Astrocyte (in vitro differentiated cells and primary cell): ENCODE results near the gene KIAA1217. TPM values are rescaled to one million over a fixed set of nuclear protein-coding genes. Genes with fewer than 3 reads are reported as not detected.
A peak's percentile ranks its signal among the peaks of the same experiment; 100 is the strongest.

ENCODE experiments used
- DNase-seq: peaks from one replicate; pipeline ENCODE4 v3.0.0-alpha.2; 2010; ENCODE audit warnings: low read depth
- FAIRE-seq: peaks from 2 replicates; lab custom pipeline; 2011; peaks lifted over from hg19 to GRCh38; lab: Jason Lieb, UNC
- H2AFZ ChIP-seq: 2 replicates; pipeline ENCODE4 v1.6.0; 2012; ENCODE audit warnings: low read depth, low read length, inconsistent platforms
- H3K27ac ChIP-seq: 2 replicates; pipeline ENCODE4 v1.5.1; 2011; ENCODE audit warnings: low read depth, low read length, inconsistent platforms
- H3K27me3 ChIP-seq: 2 replicates; pipeline ENCODE4 v1.6.0; 2011; ENCODE audit warnings: low read length, inconsistent platforms; ENCODE audit not compliant: insufficient read depth
- H3K36me3 ChIP-seq: 2 replicates; pipeline ENCODE4 v1.5.1; 2011; ENCODE audit warnings: low read length, inconsistent platforms; ENCODE audit not compliant: insufficient read depth
- H3K4me1 ChIP-seq: 2 replicates; pipeline ENCODE4 v1.5.1; 2011; ENCODE audit warnings: low read length, inconsistent platforms; ENCODE audit not compliant: insufficient read depth
- H3K4me2 ChIP-seq: 2 replicates; pipeline ENCODE4 v1.6.0; 2012; ENCODE audit warnings: low read length, inconsistent platforms
- H3K4me3 ChIP-seq: 2 replicates; pipeline ENCODE4 v1.5.1; 2011; ENCODE audit warnings: low read depth, mild to moderate bottlenecking, low read length, inconsistent platforms; ENCODE audit not compliant: insufficient read depth
- H3K79me2 ChIP-seq: 2 replicates; pipeline ENCODE4 v1.6.0; 2012; ENCODE audit warnings: mild to moderate bottlenecking, low read length, inconsistent platforms; ENCODE audit not compliant: insufficient read depth
- H3K9ac ChIP-seq: 2 replicates; pipeline ENCODE4 v1.6.0; 2012; ENCODE audit warnings: mild to moderate bottlenecking, low read length, inconsistent platforms
- H3K9me3 ChIP-seq: 2 replicates; pipeline ENCODE4 v1.5.1; 2012; ENCODE audit warnings: low read depth, mild to moderate bottlenecking, low read length, inconsistent platforms; ENCODE audit not compliant: insufficient read depth
- H4K20me1 ChIP-seq: 2 replicates; pipeline ENCODE4 v1.6.0; 2012; ENCODE audit warnings: low read length, inconsistent platforms; ENCODE audit not compliant: insufficient read depth
- H3K27ac Mint-ChIP-seq: one replicate; pipeline ENCODE4 v1.8.0; 2021; ENCODE audit warnings: mild to moderate bottlenecking, mixed read lengths; ENCODE audit not compliant: unreplicated experiment
- H3K27me3 Mint-ChIP-seq: one replicate; pipeline ENCODE4 v1.8.0; 2021; ENCODE audit warnings: low read depth, mixed read lengths; ENCODE audit not compliant: unreplicated experiment
- H3K36me3 Mint-ChIP-seq: one replicate; pipeline ENCODE4 v1.8.0; 2021; ENCODE audit warnings: low read depth, mixed read lengths; ENCODE audit not compliant: unreplicated experiment
- H3K4me1 Mint-ChIP-seq: one replicate; pipeline ENCODE4 v1.8.0; 2021; ENCODE audit warnings: low read depth, mixed read lengths; ENCODE audit not compliant: unreplicated experiment
- H3K4me3 Mint-ChIP-seq: one replicate; pipeline ENCODE4 v1.8.0; 2021; ENCODE audit warnings: mild to moderate bottlenecking, moderate library complexity, mixed read lengths; ENCODE audit not compliant: unreplicated experiment
- H3K9me3 Mint-ChIP-seq: one replicate; pipeline ENCODE4 v1.8.0; 2021; ENCODE audit warnings: mild to moderate bottlenecking, mixed read lengths; ENCODE audit not compliant: unreplicated experiment
- EZH2 ChIP-seq: IDR thresholded peaks from 2 replicates; pipeline ENCODE4 v1.6.1; 2012; ENCODE audit warnings: mild to moderate bottlenecking, low read length, inconsistent platforms; ENCODE audit not compliant: insufficient read depth
- total RNA-seq: library from RNA; stranded (reverse); gene quantifications from 2 replicates; pipeline ENCODE4 v1.2.1, GENCODE V29; 2021
- TF ChIP-seq, protein P1 (sequence below): IDR thresholded peaks from 2 replicates; pipeline ENCODE4 v1.5.1; 2011; ENCODE audit warnings: low read depth, mild to moderate bottlenecking, inconsistent platforms, low read length, moderate library complexity; ENCODE audit not compliant: insufficient read depth

The KIAA1217 gene
- total RNA-seq, 1 donor from 2014 or later: 31.8 TPM

DNA sequence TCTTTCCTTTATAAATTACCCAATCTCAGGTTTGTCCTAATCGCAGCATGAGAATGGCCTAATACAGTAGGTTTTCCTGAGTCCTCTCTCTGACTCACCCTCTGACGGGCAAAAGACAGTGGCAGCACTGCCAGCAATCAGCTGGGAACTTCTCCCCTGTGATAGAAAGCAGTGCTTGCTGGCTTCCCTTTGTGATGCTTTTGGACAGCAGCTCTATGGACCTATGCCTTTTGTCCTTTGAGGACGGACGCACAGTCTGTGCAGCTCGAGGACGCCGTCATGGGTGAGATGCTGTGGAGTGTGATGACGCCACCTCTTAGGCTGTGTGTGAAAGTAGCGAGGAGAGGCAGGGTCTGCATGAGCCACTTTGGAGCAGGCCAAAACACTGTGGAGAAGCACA, 68.8 kb downstream of the KIAA1217 start:
- H3K27me3 Mint-ChIP-seq: no peaks in the 10 kb centered on the region
- no peak overlapping the region for H3K4me2 ChIP-seq

DNA sequence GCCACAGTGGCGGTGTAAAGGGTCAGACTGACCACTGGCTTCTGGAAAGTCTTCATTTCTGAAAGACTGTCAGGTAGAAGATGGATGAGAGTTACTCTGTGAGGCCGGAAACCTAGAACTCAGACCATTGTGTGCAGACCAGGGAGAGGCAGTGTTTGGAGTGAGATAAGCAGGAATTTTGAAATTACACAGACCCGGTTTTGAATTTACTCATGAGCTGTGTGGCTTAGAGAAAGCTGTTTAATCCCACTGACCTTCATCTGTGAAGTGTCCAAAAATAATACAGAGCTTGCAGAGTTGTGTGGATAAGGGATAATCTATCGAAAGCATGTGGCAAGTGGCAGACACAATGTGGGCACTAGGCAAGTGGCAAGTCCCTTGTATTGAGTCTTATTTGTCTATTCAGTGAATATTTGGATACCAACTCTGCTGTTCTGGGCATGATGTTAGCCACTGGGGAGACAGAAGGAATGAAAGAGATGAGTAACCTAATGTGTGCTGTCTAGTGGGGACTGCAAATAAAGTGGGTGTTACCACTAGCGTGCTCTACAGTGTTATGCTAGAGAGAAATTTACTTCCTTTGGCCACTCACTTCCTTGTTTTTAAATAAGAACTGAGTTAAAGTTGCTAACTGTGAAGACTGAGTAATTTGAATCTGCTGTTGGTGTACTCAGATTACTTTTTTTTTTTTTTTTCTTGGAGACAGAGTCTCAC, 69.4 kb downstream of the KIAA1217 start:
- Mint-ChIP-seq H3K9me3 (peaks cover 2% of the 10 kb centered on the region), H3K27ac (no peak overlapping the region), H3K4me3 (no peak overlapping the region), H3K27me3 (no peaks in the 10 kb centered on the region), H3K4me1 (no peaks in the 10 kb centered on the region), H3K36me3 (peaks cover 6% of the 10 kb centered on the region)
- no peak overlapping the region for H3K4me2 ChIP-seq
- H3K27ac ChIP-seq: peak overlapping the region; percentile 60
- FAIRE-seq (no peak), DNase-seq (peak; percentile 74)
- H3K9me3 ChIP-seq: no peaks in the 10 kb centered on the region
- H3K79me2 ChIP-seq: peaks cover 12% of the 10 kb centered on the region
- H3K36me3 ChIP-seq: no peaks in the 10 kb centered on the region
- H3K4me3 ChIP-seq: no peak overlapping the region
- H2AFZ ChIP-seq: no peak overlapping the region
- no peaks in the 10 kb centered on the region for H3K4me1 ChIP-seq
- peak overlapping the region; percentile 1 for H3K9ac ChIP-seq
- no peaks in the 10 kb centered on the region for H4K20me1 ChIP-seq
- no peak for TF ChIP-seq EZH2
- TF ChIP-seq, protein P1, sequence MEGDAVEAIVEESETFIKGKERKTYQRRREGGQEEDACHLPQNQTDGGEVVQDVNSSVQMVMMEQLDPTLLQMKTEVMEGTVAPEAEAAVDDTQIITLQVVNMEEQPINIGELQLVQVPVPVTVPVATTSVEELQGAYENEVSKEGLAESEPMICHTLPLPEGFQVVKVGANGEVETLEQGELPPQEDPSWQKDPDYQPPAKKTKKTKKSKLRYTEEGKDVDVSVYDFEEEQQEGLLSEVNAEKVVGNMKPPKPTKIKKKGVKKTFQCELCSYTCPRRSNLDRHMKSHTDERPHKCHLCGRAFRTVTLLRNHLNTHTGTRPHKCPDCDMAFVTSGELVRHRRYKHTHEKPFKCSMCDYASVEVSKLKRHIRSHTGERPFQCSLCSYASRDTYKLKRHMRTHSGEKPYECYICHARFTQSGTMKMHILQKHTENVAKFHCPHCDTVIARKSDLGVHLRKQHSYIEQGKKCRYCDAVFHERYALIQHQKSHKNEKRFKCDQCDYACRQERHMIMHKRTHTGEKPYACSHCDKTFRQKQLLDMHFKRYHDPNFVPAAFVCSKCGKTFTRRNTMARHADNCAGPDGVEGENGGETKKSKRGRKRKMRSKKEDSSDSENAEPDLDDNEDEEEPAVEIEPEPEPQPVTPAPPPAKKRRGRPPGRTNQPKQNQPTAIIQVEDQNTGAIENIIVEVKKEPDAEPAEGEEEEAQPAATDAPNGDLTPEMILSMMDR: no peak
- H3K27me3 ChIP-seq: no peaks in the 10 kb centered on the region

More for the DNA sequence above, 68.8 kb downstream of the KIAA1217 start:
- TF ChIP-seq, protein P1: no peak
- no peak for TF ChIP-seq EZH2
- H3K4me1 Mint-ChIP-seq: peaks cover 5% of the 10 kb centered on the region
- Histone ChIP-seq H3K79me2 (peaks cover 8% of the 10 kb centered on the region), H3K9me3 (no peaks in the 10 kb centered on the region), H3K36me3 (no peaks in the 10 kb centered on the region), H3K27me3 (no peaks in the 10 kb centered on the region), H3K4me1 (no peaks in the 10 kb centered on the region), H4K20me1 (no peaks in the 10 kb centered on the region), H3K9ac (peak overlapping the region; percentile 1), H3K4me3 (no peak overlapping the region), H3K27ac (peak overlapping the region; percentile 60), H2AFZ (no peak overlapping the region)
- H3K4me3 Mint-ChIP-seq: no peak overlapping the region
- peaks cover 6% of the 10 kb centered on the region for H3K36me3 Mint-ChIP-seq
- FAIRE-seq (no peak), DNase-seq (peak; percentile 76)
- peaks cover 2% of the 10 kb centered on the region for H3K9me3 Mint-ChIP-seq
- H3K27ac Mint-ChIP-seq: no peak overlapping the region

DNA sequence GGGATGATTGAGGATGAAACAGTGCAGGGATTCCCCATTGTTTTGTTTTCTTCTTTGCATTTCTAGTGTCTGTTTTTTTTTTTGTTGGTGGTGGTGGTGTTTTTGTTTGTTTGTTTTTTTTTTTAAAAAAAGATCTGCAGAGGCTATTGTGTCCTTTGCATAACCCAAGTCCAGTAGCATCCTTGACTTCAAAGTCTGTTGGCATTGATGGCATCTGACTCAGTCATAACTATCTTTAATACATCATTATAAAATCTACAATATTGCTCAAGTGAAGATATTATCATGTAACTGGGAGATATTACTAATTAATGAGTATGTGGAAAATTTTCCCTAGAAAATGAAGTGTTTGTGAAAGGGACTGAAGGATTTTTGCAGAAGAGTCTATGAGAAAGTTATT, 70.2 kb downstream of the KIAA1217 start:
- Histone ChIP-seq H3K9me3 (no peaks in the 10 kb centered on the region), H3K4me3 (no peak overlapping the region), H4K20me1 (no peaks in the 10 kb centered on the region), H3K4me1 (no peaks in the 10 kb centered on the region), H2AFZ (no peak overlapping the region), H3K27me3 (no peaks in the 10 kb centered on the region), H3K79me2 (peaks cover 15% of the 10 kb centered on the region), H3K36me3 (no peaks in the 10 kb centered on the region), H3K27ac (peak overlapping the region; percentile 11), H3K4me2 (no peak overlapping the region), H3K9ac (no peak overlapping the region)
- Mint-ChIP-seq H3K4me3 (no peak overlapping the region), H3K27me3 (no peaks in the 10 kb centered on the region), H3K27ac (no peak overlapping the region), H3K4me1 (no peaks in the 10 kb centered on the region), H3K36me3 (peaks cover 6% of the 10 kb centered on the region), H3K9me3 (peaks cover 2% of the 10 kb centered on the region)
- FAIRE-seq: no peak
- no peak for DNase-seq
- TF ChIP-seq, protein P1: no peak
- TF ChIP-seq EZH2: no peak
